Pons (tissue), 1 donor: Measurements from ENCODE around the gene ABTB2.
"Not testable (repeated sequence)": the region's sequence is repeated elsewhere in the genome, so short reads cannot be mapped to it uniquely, and the experiment has no call there.

ENCODE experiments used
- DNase-seq: peaks from one replicate; pipeline ENCODE4 v3.0.0-alpha.2; 2016; ENCODE audit warnings: low spot score

Gene ABTB2

DNA sequence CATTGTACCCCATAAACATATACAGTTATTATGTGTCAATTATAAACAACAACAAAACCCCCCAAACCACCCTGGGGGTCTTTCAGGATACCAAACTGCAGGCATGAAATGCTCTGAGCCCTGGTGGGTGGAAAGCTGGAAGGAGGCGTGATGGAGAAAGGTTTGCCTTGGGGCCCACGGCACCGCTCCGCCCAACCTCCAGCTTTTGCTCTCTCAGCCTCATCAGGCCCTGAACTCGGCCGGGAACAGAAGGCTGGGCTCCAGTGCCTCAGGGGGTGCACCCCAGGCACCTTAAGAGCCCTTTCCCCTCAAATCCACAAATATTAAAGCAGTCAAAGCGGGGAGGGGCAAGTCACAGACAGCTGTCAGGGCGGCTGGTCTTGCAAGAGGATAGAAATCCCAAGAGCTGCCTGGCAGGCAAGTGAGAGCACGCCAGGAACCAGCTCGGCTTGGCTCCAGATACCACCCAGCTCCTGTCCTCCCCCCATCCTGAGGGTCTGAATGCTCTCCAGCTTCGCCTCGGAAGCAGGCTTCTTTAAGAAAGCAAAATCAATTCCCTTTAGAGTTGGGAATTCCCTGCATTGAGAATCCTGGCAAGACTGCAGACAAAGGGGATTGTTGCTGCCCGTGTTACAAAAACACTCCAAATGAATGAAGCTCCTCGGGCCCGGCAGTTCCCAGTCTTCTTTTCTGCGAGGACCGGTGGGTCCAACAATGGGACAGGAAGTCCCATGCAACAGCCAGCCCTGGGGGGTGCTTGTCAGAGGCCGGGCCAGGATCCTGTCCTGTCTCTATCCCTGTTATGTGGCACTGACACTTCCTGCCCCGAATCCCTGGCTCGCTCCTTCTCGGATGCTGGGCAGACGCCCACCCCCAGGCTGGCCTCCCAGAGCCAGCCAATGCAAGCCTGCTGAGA, 171.6 kb downstream of the ABTB2 start:
- no peak for DNase-seq

DNA sequence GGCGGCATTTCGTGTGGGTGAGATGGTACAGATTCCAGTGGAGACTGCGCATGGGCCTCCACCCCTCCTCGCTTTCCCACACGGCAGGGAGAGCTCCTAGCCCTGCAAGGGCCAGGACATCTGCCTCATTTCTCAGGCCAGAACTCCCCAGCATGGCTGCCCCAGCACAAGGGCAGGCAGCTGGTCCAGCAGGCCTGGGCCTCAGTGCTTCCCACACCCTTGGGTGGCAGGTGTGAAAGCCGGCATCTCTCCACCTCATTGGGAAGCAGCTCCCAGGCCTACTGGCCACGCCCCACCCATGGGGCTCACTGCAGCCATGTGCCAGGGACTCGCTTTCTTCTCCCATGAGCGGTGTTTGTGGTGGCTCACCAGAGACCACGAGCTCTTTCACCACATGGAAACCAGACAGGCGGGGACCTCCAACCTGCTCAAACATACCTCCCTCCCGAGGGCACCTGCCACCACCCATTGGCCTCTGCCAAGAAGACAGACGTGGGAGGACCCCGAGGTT, 173.2 kb downstream of the ABTB2 start:
- DNase-seq: no peak

GRCh38 chr11:34183848-34184391, 173.9 kb downstream of the ABTB2 start:
- no peak for DNase-seq

GRCh38 chr11:34182921-34183685, 174.7 kb downstream of the ABTB2 start:
- DNase-seq: no peak

DNA sequence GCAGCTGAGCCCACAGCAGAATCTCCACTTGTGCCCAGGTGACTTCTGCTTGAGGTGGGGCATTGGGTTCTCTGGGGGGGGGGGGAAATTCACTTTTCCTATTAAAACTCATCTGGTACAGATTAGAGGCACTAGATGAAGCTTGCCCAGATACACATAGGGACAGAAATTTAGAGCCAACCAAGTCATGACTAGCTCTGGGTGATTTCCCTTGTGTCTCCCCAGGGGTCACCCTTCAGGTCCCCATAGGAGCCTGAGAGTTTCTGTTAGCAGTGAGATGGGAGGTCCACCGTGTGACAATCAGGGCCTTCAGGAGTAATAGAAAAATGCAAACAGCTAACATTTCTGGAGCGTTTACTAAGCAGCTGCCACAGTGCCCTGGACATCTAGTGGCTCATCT, 175.4 kb downstream of the ABTB2 start:
- DNase-seq: no peak

DNA sequence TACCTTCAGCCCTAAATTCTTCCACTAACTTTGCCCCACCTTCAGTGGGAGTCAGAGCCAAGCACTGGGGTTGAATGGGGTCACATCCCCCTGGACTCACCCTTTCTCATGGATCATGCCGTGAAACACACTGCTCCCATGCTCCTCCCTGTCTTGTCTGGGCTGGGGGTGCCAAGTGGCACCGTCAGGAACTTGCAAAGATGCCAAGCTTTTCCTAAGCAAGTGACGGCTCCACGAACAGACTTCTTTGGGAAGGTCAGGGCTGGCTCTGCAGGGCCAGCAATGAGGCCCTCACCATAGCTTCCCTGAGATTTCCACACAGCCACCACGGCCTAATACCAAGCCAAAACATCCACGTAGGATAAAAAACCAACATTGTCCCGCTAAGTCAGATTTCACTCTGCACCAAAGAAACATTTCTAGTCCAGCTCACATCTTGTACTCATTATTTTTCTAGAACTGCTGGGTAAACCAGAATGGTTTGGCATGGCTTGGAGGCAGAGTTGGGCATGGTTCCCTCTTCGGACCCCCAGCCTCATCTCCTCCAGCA, 175.9 kb downstream of the ABTB2 start:
- no peak for DNase-seq

GRCh38 chr11:34181251-34181650, 176.6 kb downstream of the ABTB2 start:
- no peak for DNase-seq

- DNase-seq: not testable (repeated sequence)
Observed at GRCh38 chr11:34180814-34181165, 177.0 kb downstream of the ABTB2 start.

DNA sequence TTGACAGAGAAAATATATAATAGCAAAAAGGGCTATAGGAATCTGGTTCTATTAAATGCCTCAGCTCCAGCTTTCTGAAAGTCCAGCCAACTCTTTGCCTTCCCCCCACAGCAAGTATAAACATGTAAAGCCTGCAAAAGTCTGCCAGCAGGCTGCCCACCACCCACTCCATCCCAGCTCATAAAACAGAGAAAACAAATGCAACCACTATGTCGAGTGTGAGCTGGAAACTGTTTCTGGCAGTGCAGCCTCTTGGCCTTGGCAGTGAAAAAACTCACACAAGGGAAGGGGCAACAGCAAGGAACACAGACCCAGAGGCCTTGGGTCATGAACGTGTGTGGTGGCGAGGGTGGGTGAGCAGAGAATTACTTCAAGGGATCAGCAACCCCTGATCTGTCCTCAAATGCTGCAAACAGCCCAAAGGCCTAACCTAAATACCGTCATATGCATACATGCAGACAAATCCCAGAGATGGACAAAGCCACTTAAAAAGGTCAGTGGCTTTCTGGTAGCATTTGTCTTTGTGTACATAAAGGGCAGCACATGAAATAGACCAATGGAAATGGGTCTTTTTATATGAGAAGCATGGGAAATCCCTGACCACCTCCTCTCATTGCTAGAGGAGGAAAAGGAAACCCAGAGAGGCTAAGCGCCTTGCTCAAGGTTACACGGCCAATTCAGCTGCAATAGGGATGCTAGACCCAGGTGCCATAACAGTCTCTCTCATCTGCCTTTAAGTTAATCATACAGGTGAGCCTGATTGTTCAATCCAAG, 177.6 kb downstream of the ABTB2 start:
- no peak for DNase-seq

DNA sequence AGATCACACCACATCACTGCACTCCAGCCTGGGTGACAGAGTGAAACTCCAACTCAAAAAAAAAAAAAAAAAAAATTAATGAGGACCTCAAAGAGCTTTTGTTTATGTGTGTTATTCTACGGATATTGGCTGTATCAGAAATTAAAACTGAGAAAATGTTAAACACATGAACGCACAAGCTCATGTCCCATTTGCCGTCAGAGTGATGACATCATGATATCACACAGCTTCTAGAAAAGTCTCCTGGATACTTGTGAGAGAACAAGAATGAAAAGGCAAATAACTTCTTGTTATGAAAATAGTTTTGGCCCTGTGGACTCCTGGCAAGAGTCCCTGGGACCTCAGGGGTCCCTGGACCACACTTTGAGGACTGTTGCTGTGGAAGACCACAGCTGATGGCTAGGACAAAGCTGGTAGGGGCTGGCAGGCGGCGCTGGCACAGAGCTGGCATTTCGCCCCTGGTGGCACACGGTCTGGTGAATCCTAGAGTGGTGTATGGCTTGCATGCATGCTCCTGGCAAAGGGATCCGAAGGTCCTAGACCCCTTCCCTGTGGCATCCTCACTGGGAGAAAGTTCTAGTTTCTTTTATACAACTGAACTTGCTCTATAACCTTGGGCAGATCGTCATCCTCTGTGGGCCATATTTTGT, 178.7 kb downstream of the ABTB2 start:
- DNase-seq: no peak

DNA sequence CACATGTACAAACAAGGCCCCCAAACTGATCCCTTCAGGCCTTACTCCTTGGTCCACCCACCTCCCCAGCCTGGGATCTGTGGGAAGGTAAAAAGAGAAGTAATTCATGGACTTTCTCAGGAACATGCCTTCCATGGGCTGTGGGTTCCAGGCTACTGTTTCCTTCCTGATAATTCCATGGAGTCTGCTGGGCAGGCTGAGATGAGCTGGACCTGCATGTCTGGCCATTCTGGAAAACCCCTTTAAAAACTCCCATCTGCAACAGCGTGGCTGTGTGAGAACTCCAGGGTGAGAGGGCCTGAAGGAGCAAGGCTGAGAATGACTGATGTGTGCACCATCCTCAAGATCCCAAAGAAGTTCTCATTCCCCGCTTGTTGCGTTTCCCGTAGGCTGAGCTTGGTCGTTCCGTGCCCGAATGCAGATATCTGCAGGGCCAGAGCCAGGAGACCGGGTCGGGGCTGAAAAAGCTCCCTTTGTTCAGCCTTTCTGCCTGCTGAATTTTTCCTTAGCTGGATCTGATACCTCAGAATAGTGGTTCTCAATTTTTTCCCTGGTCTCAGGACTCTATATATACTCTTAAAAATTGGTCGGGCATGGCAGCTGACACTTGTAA, 179.5 kb downstream of the ABTB2 start:
- DNase-seq: peak; percentile 66

GRCh38 chr11:34176751-34177209, 181.0 kb downstream of the ABTB2 start:
- DNase-seq: peak; percentile 79

- no peak for DNase-seq
Observed at GRCh38 chr11:34175284-34176019, 182.4 kb downstream of the ABTB2 start.

DNA sequence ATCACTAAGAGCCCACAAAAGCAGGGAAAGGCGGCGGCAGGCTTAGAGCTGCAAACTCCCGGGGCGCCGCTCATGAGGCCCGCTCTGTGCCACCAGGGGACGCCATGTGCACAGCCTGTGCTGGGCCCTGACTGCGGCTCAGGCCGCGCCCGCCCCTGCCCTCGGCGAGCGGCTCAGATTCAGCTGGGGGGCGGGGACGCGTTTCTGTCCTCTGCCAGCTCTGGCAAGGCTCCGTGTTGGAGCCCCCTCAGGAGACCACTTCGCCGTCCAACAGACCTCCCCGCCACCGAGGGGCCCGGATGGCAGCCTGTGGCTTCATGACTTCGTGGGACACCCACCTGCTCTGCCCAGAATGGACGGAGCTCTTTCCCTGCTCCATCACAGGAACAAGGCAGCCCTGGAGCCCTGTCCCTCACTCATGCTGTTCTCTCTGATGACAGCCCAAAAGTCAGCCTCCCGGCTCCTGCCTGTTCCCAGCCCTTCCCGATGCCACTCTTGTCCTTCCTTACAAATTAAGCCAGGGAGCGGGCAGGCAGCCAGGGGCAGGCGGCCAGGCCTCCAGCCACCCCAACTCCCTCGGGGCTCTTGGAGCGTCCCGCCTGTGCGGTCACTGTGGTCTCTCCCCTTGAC, 183.3 kb downstream of the ABTB2 start:
- DNase-seq: peak; percentile 62

DNA sequence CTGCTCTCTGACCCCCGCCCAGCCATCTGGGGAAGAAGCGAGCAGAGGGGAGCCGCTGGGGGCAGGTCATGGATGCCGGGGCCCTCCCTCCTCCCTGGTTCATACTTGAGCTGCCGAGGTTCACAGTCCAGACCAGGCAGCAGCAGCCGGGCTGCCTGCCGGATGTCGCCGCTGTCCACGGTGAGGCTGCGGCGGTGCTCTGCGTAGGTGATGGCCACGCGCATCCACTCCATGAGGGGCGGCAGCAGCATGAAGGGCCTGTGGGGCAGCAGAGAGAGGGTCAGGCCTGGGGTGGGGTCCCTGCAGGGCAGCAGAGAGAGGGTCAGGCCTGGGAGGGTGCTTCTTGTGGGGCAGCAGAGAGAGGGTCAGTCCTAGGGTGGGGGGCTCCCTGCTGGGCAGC, 184.8 kb downstream of the ABTB2 start:
- DNase-seq: no peak

- no peak for DNase-seq
Observed at GRCh38 chr11:34169686-34170085, 188.1 kb downstream of the ABTB2 start.

DNA sequence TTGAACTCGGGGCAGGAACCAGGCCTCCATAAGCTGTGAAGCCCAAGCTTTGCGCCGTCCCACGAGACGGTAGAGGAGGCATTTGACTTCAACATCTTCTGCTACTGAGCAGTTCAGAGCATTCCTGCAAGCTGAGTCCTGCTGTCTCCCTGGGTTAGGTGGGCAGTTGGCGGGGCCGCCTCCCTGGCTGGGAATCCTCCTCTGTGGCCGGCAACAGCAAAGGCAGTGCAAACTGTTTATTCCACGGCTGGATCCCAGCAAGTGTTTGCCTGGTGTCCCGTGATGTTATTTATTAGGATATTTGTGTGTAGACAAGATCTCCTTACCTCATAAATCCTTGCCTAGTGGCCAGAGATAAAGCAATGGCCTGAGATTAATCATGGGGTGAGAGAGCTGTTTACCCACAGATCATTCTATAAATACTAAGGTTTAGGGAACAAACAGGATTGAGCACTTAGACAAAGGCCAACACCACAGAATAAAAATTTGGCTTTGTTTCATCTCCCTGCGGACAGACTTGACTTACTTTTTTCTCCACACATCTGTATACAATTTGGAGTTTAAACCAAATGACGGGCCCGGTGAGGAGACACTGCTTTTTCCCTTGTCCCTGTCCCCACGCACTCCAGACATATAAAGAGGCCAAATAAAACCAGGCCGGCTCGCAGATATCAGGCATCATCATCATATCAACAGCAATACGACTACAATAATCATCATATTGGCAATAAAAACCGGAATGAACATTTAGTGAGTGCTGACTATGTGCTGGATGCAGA, 189.0 kb downstream of the ABTB2 start:
- no peak for DNase-seq

DNA sequence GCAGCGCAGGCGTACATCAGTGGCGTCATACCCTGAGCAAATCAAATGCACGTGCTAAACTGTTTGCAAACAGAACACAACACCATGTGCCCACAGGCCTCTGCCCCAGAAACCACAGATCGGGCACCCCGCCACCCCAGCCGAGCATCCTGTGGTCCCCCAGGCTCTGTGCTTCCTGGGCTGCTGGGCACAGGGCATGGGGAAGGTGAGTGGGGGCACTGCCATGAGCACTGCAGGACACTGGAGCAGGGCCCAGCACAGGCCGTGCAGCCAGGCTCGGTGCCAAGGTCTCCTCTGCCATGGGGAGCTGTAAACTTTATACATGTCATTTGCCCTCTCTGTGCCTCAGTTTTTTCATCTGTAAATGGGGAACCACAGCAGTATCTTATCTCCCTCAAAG, 189.8 kb downstream of the ABTB2 start:
- no peak for DNase-seq
